HG02852 (cell line): Measurements from ENCODE around the gene LARP1.
"Not testable (repeated sequence)": the region's sequence is repeated elsewhere in the genome, so short reads cannot be mapped to it uniquely, and the experiment has no call there.

Experiments
- ATAC-seq: cut with Tn5 transposase; IDR thresholded peaks from one replicate; pipeline ENCODE4 v1.9.1; 2021; ENCODE audit warnings: mild to moderate bottlenecking, moderate library complexity; ENCODE audit not compliant: unreplicated experiment

Gene LARP1

DNA sequence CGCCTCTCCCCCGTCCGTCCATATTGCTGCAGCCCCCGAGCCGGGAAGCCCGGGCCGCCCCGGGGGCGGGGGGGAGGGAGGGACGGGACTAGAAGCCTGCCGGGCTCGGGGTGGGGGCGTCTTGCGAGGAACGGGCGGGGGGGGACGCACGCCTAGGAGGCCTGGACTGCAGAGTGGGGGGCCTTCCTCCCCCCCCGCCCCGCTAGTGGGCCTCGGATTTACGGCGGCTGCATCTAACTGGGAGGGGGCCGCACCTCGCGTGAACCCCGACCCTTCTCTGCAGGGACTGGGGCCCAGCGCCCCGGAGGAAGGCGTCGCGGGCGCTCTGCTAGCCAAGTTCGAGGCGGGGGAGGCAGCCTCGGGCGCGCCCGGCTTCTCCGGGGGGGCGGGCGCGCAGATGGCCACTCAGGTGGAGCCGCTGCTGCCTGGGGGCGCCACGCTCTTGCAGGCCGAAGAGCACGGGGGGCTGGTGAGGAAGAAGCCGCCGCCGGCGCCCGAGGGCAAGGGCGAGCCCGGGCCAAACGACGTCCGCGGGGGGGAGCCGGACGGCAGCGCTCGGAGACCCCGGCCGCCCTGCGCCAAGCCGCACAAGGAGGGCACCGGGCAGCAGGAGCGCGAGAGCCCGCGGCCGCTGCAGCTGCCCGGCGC, at the start of gene LARP1:
Gene LARP1 (plus strand): TSS at position 17 of the 648 bp plus-strand sequence. CDS start 381 bp downstream, at position 398.
- peak; percentile 9 for ATAC-seq

GRCh38 chr5:154706416-154706815, 48.8 kb upstream of the LARP1 start:
- ATAC-seq: no peak

DNA sequence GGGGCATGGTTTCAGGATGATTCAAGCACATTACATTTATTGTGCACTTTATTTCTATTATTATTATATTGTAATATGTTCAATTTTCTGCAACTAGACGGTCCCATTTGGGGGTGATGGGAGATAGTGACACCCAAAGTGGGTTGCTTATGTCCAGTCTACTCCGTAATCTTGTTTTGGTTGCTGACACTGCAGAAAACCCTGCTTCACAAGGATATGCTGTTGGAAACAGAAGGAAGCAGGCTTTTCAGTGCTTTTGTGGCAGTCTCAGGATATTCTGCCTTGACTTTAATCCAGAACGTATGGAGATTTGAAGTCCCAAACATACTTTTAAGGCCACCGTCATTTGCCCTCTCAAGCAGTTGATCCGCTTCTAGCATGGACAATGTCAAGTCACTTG, 47.5 kb upstream of the LARP1 start:
- no peak for ATAC-seq

GRCh38 chr5:154708207-154708606, 47.0 kb upstream of the LARP1 start:
- ATAC-seq: no peak

GRCh38 chr5:154708846-154709245, 46.3 kb upstream of the LARP1 start:
- ATAC-seq: no peak

- ATAC-seq: no peak
Measured at GRCh38 chr5:154709368-154710305, 45.5 kb upstream of the LARP1 start.

GRCh38 chr5:154712518-154713437, 42.4 kb upstream of the LARP1 start:
- no peak for ATAC-seq

GRCh38 chr5:154713615-154714125, 41.5 kb upstream of the LARP1 start:
- no peak for ATAC-seq

GRCh38 chr5:154714266-154714986, 40.8 kb upstream of the LARP1 start:
- ATAC-seq: peak; percentile 84

GRCh38 chr5:154721481-154722058, 33.6 kb upstream of the LARP1 start:
- ATAC-seq: no peak

GRCh38 chr5:154722097-154722496, 33.1 kb upstream of the LARP1 start:
- ATAC-seq: no peak

GRCh38 chr5:154722936-154723335, 32.2 kb upstream of the LARP1 start:
- no peak for ATAC-seq

GRCh38 chr5:154723740-154724505, 31.3 kb upstream of the LARP1 start:
- no peak for ATAC-seq

GRCh38 chr5:154727361-154727760, 27.8 kb upstream of the LARP1 start:
- no peak for ATAC-seq

DNA sequence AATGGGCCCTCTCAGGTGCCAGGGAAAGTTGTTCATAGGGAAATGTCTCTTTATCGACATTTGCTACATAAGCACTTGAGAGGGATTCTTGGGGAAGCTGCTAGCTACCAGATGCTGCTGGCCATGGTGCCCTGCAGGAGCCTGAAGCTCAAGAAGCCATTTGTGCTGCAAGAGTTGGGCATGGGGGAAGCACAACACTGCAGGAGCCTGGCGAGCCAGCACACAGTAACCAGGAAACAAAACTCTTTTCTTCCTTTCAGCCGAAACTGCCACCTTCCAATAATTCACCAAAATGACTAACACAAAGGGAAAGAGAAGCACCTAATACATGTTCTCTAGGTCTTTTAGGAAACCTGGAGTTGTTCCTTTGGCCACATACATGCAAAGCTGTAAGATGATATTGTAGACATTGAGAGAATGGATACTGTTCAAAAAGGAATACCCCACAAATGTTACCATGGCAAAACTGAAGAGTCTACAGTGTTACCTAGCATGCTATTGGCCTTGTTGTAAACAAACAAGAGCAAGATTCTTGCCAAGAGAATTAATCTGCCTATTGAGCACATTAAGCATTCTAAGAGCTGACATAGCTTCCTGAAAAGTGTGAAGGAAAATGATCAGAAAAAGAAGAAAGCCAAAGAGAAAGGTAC, 26.1 kb upstream of the LARP1 start:
- no peak for ATAC-seq

DNA sequence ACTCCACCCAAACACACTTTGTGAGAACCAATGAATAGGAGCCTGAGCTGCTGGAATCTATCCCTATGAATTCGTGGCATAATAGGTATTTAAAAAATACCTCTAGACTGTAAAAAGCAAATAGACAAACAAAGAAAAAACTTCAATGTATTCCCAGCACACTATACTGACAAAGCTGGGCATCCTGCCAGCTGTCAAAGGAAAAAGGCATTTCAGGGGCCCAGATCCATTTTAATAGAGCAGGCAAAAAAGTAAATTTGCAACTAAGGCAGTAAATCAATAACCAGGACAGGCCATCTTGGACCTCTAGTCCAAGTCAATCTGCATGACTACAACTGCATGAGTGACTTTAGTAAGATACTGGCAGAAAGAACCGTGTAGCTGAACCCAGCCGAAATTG, 25.6 kb upstream of the LARP1 start:
- no peak for ATAC-seq

- not testable (repeated sequence) for ATAC-seq
Measured at GRCh38 chr5:154730761-154731160, 24.4 kb upstream of the LARP1 start.

DNA sequence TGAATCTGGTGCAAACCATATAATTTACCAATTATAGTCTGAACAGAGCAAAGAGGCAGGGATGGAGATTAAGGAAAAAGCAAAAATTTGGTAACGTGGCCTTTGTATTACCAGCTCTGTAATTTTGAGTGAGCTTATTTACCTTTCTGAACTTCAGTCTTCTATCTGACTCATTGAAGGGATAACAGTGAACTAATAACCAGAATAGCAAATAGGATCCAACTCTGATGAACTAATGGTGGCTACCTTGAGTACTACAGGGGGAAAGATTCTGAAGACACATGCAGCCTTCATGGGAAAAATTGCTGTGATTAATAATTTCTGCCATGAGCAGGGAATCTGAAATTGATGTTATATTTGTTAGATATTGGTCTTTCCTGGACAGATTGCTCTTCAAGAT, 23.0 kb upstream of the LARP1 start:
- ATAC-seq: no peak
